Karpas-422 (cell line): ENCODE data around the gene TBCK. TPM values are rescaled to one million over a fixed set of nuclear protein-coding genes. Genes with fewer than 3 reads are reported as not detected.
"Not testable (repeated sequence)": the region's sequence is repeated elsewhere in the genome, so short reads cannot be mapped to it uniquely, and the experiment has no call there.

Experiments
- DNase-seq: peaks from one replicate; pipeline ENCODE4 v3.0.0-alpha.2; 2015
- H2AFZ ChIP-seq: fragments of 200-600 bp; sonication (generic); 2 replicates; pipeline ENCODE4 v1.6.1; 2014; ENCODE audit warnings: antibody characterized with exemption, low read length, mixed read lengths
- H3K27ac ChIP-seq: fragments of 200-600 bp; sonication (generic); 2 replicates; pipeline ENCODE4 v1.5.1; 2014; ENCODE audit warnings: mild to moderate bottlenecking, low read length, moderate library complexity
- H3K27me3 ChIP-seq: fragments of 200-600 bp; sonication (generic); 2 replicates; pipeline ENCODE4 v1.6.1; 2014; ENCODE audit warnings: low read length, mixed read lengths
- H3K36me3 ChIP-seq: fragments of 200-600 bp; sonication (generic); 2 replicates; pipeline ENCODE4 v1.6.1; 2014; ENCODE audit warnings: low read length, mixed read lengths; ENCODE audit not compliant: insufficient read depth
- H3K4me1 ChIP-seq: fragments of 200-600 bp; sonication (generic); 2 replicates; pipeline ENCODE4 v1.6.1; 2014; ENCODE audit warnings: mild to moderate bottlenecking, low read length, mixed read lengths
- H3K4me2 ChIP-seq: fragments of 200-600 bp; sonication (generic); 2 replicates; pipeline ENCODE4 v1.6.1; 2014; ENCODE audit warnings: low read length, low read depth, mild to moderate bottlenecking; ENCODE audit not compliant: poor library complexity, severe bottlenecking
- H3K4me3 ChIP-seq: fragments of 200-600 bp; sonication (generic); 2 replicates; pipeline ENCODE4 v1.5.1; 2014; ENCODE audit warnings: mild to moderate bottlenecking, antibody characterized with exemption, low read length, mixed read lengths
- H3K79me2 ChIP-seq: fragments of 200-600 bp; sonication (generic); 2 replicates; pipeline ENCODE4 v1.6.1; 2014; ENCODE audit warnings: mild to moderate bottlenecking, low read length, mixed read lengths
- H3K9ac ChIP-seq: fragments of 200-600 bp; sonication (generic); 2 replicates; pipeline ENCODE4 v1.6.0; 2014; ENCODE audit warnings: low read length
- H3K9me2 ChIP-seq: fragments of 200-600 bp; sonication (generic), shearing (Covaris generic); replicated peaks from 2 replicates; pipeline ENCODE4 v1.6.0; 2014; ENCODE audit warnings: mild to moderate bottlenecking, low read length, moderate library complexity; ENCODE audit not compliant: insufficient read depth
- H3K9me3 ChIP-seq: fragments of 300-700, 200-600 bp; sonication (generic); 2 replicates; pipeline ENCODE4 v1.6.1; 2014; ENCODE audit warnings: low read length, mixed read lengths
- H4K20me1 ChIP-seq: fragments of 200-600 bp; sonication (generic); 2 replicates; pipeline ENCODE4 v1.6.1; 2014; ENCODE audit warnings: mild to moderate bottlenecking, antibody characterized with exemption, low read length, low read depth; ENCODE audit not compliant: insufficient read depth
- total RNA-seq: library from RNA; depleted of rRNA; stranded (reverse); fragments of >200 nt; shearing (Covaris generic); gene quantifications from 2 replicates; pipeline ENCODE4 v1.2.3, GENCODE V29; 2014; ENCODE audit warnings: low replicate concordance

TBCK gene
- total RNA-seq, 1 experiment from 2014 or later, result 86.1 TPM

DNA sequence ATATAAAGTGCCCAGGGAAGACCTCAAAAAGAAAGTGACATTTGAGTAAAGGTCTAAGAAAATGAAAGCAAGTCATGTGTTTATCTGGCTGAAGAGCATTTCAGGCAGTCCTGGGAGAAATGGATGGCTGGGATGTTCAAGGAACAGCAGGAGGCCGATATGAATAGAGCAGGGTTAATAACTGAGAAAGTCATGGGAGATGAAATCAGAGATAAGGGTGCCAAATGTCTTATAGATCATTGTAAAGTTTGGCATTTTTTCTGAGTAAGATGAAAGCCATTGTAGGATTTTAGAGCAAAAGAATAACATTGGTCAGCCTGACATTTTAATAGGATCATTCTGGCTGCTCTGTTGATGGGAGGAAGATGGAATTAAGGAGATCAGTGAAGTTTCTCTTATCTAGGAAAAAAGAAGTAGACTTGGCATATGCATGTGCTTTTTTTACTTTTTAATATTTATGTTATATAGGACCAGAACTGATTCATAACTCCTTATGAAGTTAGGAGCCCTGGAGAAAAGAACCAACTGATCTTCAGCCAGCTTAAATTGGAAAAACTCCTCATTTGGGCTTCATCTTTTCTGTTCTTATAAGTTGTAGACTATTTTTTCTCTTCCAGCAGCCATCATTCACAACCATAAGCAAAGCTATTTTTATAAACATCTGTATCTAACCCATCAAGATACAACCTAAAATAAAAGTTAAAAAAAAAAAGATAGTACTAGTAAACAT is 18.9 kb upstream of the TBCK start:
- H3K79me2 ChIP-seq, result peaks cover 70% of the 10 kb centered on the region
- no peak overlapping the region for H3K4me2 ChIP-seq
- H3K27ac ChIP-seq, result no peak overlapping the region
- no peaks in the 10 kb centered on the region for H3K27me3 ChIP-seq
- H3K36me3 ChIP-seq, result peaks cover 85% of the 10 kb centered on the region
- no peak overlapping the region for H3K9ac ChIP-seq
- no peaks in the 10 kb centered on the region for H3K9me2 ChIP-seq
- H2AFZ ChIP-seq, result no peak overlapping the region
- peaks cover 13% of the 10 kb centered on the region for H3K4me1 ChIP-seq
- no peak overlapping the region for H3K4me3 ChIP-seq
- no peaks in the 10 kb centered on the region for H4K20me1 ChIP-seq
- no peaks in the 10 kb centered on the region for H3K9me3 ChIP-seq
- no peak for DNase-seq

- H3K36me3 ChIP-seq, result peaks cover 78% of the 10 kb centered on the region
- no peaks in the 10 kb centered on the region for H3K27me3 ChIP-seq
- H3K79me2 ChIP-seq, result peaks cover 58% of the 10 kb centered on the region
- no peak overlapping the region for H3K9ac ChIP-seq
- H3K4me2 ChIP-seq, result no peak overlapping the region
- no peaks in the 10 kb centered on the region for H3K9me3 ChIP-seq
- H3K27ac ChIP-seq, result no peak overlapping the region
- no peaks in the 10 kb centered on the region for H3K9me2 ChIP-seq
- no peak overlapping the region for H3K4me3 ChIP-seq
- no peak for DNase-seq
- peaks cover 13% of the 10 kb centered on the region for H3K4me1 ChIP-seq
- H2AFZ ChIP-seq, result no peak overlapping the region
- H4K20me1 ChIP-seq, result no peaks in the 10 kb centered on the region
Measured at GRCh38 chr4:106333186-106333585, 17.2 kb upstream of the TBCK start.

DNA sequence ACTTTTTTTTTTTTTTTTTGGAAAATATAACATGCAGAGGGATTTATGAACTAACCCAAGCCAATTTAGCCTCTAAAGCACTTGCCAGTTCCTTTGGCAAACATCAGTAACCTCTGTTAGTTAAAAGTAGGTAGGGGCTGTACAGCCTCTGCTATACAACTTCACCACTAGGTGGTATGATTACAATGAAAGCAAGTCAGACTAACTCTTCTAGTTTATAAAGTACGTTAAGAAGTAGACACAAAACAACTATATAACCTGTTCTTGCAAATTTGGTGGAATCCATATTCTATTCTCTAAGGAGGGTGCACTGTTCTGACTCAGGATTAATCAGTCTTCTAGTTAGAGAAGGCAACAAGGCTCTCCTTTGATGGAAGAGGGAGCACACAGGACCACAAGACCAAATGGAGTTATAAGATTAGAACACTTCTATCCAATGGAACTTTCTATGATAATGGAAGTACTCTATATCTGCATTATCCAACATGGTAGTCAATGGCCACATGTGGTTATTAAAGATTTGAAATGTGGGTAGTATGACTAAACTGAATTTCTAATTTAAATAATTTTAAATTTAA is 13.1 kb upstream of the TBCK start:
- Histone ChIP-seq H3K27ac (no peak overlapping the region), H3K4me2 (no peak overlapping the region), H4K20me1 (no peaks in the 10 kb centered on the region), H3K36me3 (peaks cover 66% of the 10 kb centered on the region), H3K27me3 (no peaks in the 10 kb centered on the region), H3K4me3 (no peak overlapping the region), H3K9me3 (no peaks in the 10 kb centered on the region), H3K4me1 (peaks cover 16% of the 10 kb centered on the region), H3K9ac (no peak overlapping the region), H2AFZ (no peak overlapping the region), H3K9me2 (no peaks in the 10 kb centered on the region), H3K79me2 (peaks cover 52% of the 10 kb centered on the region)
- DNase-seq, result peak; percentile 74

GRCh38 chr4:106325800-106326199 is 9.8 kb upstream of the TBCK start:
- no peaks in the 10 kb centered on the region for H3K9me3 ChIP-seq
- no peak for DNase-seq
- H3K4me1 ChIP-seq, result peaks cover 21% of the 10 kb centered on the region
- no peak overlapping the region for H3K9ac ChIP-seq
- H3K79me2 ChIP-seq, result peaks cover 52% of the 10 kb centered on the region
- peaks cover 40% of the 10 kb centered on the region for H3K36me3 ChIP-seq
- no peaks in the 10 kb centered on the region for H3K9me2 ChIP-seq
- no peaks in the 10 kb centered on the region for H4K20me1 ChIP-seq
- H3K4me3 ChIP-seq, result no peak overlapping the region
- no peaks in the 10 kb centered on the region for H3K27me3 ChIP-seq
- H3K4me2 ChIP-seq, result no peak overlapping the region
- H2AFZ ChIP-seq, result no peak overlapping the region
- H3K27ac ChIP-seq, result no peak overlapping the region

- no peak for DNase-seq
- no peaks in the 10 kb centered on the region for H3K9me2 ChIP-seq
- no peak overlapping the region for H2AFZ ChIP-seq
- no peak overlapping the region for H3K9ac ChIP-seq
- H3K27ac ChIP-seq, result no peak overlapping the region
- no peaks in the 10 kb centered on the region for H4K20me1 ChIP-seq
- no peaks in the 10 kb centered on the region for H3K9me3 ChIP-seq
- no peaks in the 10 kb centered on the region for H3K27me3 ChIP-seq
- peaks cover 33% of the 10 kb centered on the region for H3K4me1 ChIP-seq
- no peak overlapping the region for H3K4me2 ChIP-seq
- no peak overlapping the region for H3K4me3 ChIP-seq
- H3K79me2 ChIP-seq, result peaks cover 67% of the 10 kb centered on the region
- H3K36me3 ChIP-seq, result peaks cover 51% of the 10 kb centered on the region
Measured at GRCh38 chr4:106323119-106323518, 7.1 kb upstream of the TBCK start.

DNA sequence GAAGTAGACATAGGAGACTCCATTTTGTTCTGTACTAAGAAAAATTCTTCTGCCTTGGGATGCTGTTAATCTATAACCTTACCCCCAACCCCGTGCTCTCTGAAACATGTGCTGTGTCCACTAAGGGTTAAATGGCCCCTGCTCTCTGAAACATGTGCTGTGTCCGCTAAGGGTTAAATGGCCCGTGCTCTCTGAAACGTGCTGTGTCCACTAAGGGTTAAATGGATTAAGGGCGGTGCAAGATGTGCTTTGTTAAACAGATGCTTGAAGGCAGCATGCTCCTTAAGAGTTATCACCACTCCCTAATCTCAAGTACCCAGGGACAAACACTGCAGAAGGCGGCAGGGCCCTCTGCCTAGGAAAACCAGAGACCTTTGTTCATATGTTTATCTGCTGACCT is 5.8 kb upstream of the TBCK start:
- H3K79me2 ChIP-seq, result peaks cover 77% of the 10 kb centered on the region
- DNase-seq, result not testable (repeated sequence)

GRCh38 chr4:106321168-106321567 is 5.2 kb upstream of the TBCK start:
- not testable (repeated sequence) for H3K4me3 ChIP-seq, H3K27ac ChIP-seq, DNase-seq, H3K9me2 ChIP-seq, H4K20me1 ChIP-seq, H2AFZ ChIP-seq, H3K9ac ChIP-seq, H3K9me3 ChIP-seq, H3K27me3 ChIP-seq, H3K4me2 ChIP-seq
- peaks cover 81% of the 10 kb centered on the region for H3K79me2 ChIP-seq
- peaks cover 32% of the 10 kb centered on the region for H3K4me1 ChIP-seq
- H3K36me3 ChIP-seq, result peaks cover 36% of the 10 kb centered on the region

More for the DNA sequence above, 5.8 kb upstream of the TBCK start:
- H3K4me2 ChIP-seq, H3K9me3 ChIP-seq, H3K9ac ChIP-seq, H3K27me3 ChIP-seq, H3K27ac ChIP-seq, H3K4me3 ChIP-seq, H2AFZ ChIP-seq, H4K20me1 ChIP-seq, H3K9me2 ChIP-seq: not testable (repeated sequence)
- H3K4me1 ChIP-seq, result peaks cover 34% of the 10 kb centered on the region
- H3K36me3 ChIP-seq, result peaks cover 40% of the 10 kb centered on the region

DNA sequence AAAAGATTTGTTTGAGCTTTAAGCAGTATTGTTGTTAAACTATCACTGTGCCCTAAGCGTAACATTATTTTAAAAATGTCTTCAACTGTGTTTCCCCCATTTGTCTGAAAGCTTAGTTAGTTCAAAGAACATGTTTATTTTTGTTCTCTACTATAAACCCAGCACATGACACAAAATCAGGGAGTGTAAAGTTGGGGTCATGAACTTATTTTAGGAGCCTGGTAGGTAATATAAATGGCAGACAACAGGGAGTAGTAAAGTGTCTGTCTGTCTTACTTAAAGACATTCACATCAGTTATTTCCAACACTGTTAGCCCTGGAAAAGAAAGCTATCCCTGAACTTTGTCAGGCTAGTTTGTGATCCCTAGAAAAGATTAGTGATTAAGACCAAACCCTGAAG is 4.2 kb upstream of the TBCK start:
- Histone ChIP-seq H4K20me1 (no peaks in the 10 kb centered on the region; the same call in 1 of the 2 replicates), H3K27me3 (no peaks in the 10 kb centered on the region), H3K9me3 (no peaks in the 10 kb centered on the region), H3K9me2 (no peaks in the 10 kb centered on the region), H3K79me2 (peaks cover 86% of the 10 kb centered on the region), H3K27ac (no peak overlapping the region), H3K9ac (no peak overlapping the region), H3K4me3 (no peak overlapping the region), H3K4me2 (no peak overlapping the region), H3K36me3 (peaks cover 32% of the 10 kb centered on the region), H3K4me1 (peaks cover 30% of the 10 kb centered on the region), H2AFZ (no peak overlapping the region)
- no peak for DNase-seq
